Measurements from ENCODE around the gene CYP2W1. TPM values are rescaled to one million over a fixed set of nuclear protein-coding genes. Genes with fewer than 3 reads are reported as not detected.

Gene CYP2W1
- polyA plus RNA-seq, 1 donor (not counting 4 experiments of a cell fraction or from before 2014, with no cell fraction given): 0.05 TPM

DNA sequence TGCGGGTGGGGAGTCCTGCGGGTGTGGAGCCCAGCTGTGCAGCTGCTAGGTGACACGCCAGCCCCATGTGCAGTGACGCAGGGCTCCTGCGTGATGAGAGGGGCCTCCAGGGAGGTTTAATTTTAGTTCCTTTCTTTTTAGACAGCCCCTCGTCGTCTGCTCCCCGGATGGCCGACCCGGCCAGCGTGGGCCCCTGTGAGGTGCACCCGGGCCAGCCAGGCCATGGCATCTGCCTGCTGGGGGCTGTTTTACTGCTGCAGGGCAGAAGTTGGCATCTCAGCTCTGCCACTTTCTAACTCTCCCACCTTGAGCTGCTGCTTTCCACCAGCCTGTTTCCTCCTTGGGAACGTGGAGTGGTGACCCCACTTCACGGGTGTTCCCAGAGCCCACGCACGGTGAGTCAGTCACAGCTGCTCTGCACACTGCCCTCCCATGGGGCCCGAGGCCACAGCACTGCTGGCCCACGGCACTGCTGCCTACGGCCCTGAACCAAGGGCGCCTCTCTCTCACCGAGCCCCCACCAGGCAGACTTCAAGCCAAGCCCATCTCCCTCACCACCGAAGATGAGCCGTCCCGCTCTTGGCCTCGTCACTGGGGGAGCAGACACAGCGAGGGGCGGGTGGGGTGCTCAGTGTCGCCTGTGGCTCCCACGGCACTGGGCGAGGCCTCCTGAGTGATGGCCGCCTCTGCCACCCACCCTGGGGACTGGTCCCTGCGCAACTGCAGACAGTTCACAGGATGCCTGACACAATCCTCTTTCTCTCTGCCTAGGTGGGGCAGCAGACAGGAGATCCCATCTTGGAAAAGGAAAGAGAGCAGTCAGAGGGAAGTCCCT lies 21.3 kb downstream of the CYP2W1 start:
- no peaks in the 10 kb centered on the region for H3K27me3 ChIP-seq (ENCODE audit: control insufficient read depth, extremely low read depth, insufficient read depth, low read length)
- dilution Hi-C loops (cut with MboI; ENCODE audit: extremely low pct_ligation_motif_present, low sequenced_read_pairs): no loop called here
- H3K27ac ChIP-seq (ENCODE audit: control insufficient read depth, insufficient read depth, low read length): no peak overlapping the region
- no peaks in the 10 kb centered on the region for H4K20me1 ChIP-seq (ENCODE audit: control insufficient read depth, extremely low read depth, insufficient read depth, low read length)
- H3K9ac ChIP-seq (ENCODE audit: control insufficient read depth, extremely low read depth, insufficient read depth, low read length): no peak overlapping the region
- H3K4me2 ChIP-seq (ENCODE audit: control insufficient read depth, extremely low read depth, insufficient read depth, low read depth, low read length): no peak overlapping the region
- no peaks in the 10 kb centered on the region for H3K79me2 ChIP-seq (ENCODE audit: control insufficient read depth, insufficient read depth, low read length)
- no peaks in the 10 kb centered on the region for H3K9me3 ChIP-seq (ENCODE audit: control insufficient read depth, low read depth, low read length)
- no peak for DNase-seq (ENCODE audit: low read depth, low spot score)
- H3K4me1 ChIP-seq (ENCODE audit: control insufficient read depth, extremely low read depth, insufficient read depth, low read length): no peaks in the 10 kb centered on the region
- no peak for FAIRE-seq
- TF ChIP-seq EZH2 (IDR thresholded peaks at IDR 0.05; ENCODE audit: low read length): no peak
- TF ChIP-seq, protein P1, sequence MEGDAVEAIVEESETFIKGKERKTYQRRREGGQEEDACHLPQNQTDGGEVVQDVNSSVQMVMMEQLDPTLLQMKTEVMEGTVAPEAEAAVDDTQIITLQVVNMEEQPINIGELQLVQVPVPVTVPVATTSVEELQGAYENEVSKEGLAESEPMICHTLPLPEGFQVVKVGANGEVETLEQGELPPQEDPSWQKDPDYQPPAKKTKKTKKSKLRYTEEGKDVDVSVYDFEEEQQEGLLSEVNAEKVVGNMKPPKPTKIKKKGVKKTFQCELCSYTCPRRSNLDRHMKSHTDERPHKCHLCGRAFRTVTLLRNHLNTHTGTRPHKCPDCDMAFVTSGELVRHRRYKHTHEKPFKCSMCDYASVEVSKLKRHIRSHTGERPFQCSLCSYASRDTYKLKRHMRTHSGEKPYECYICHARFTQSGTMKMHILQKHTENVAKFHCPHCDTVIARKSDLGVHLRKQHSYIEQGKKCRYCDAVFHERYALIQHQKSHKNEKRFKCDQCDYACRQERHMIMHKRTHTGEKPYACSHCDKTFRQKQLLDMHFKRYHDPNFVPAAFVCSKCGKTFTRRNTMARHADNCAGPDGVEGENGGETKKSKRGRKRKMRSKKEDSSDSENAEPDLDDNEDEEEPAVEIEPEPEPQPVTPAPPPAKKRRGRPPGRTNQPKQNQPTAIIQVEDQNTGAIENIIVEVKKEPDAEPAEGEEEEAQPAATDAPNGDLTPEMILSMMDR (optimal IDR thresholded peaks at IDR 0.05 in 1 of 3, IDR thresholded peaks at IDR 0.05 in 1 of 3, conservative IDR thresholded peaks at IDR 0.05 in 1 of 3; ENCODE audit: extremely low read depth in 1 of 3, insufficient read depth in 2 of 3, low read length in 3 of 3): no peak
- H3K36me3 ChIP-seq (ENCODE audit: control insufficient read depth in 2 of 2, extremely low read depth in 1 of 2, insufficient read depth in 2 of 2, low read length in 2 of 2): peaks cover 0 to 2% of the 10 kb centered on the region in 2 experiments
- H2AFZ ChIP-seq (ENCODE audit: control insufficient read depth, low read length): no peak overlapping the region
- H3K4me3 ChIP-seq (ENCODE audit: control insufficient read depth in 2 of 3, extremely low read depth in 1 of 3, insufficient read depth in 2 of 3, low read depth in 1 of 3, low read length in 3 of 3): no peak overlapping the region
- no peaks in the 10 kb centered on the region for H3K9me1 ChIP-seq (ENCODE audit: control insufficient read depth, extremely low read depth, insufficient read depth, low read length)

DNA sequence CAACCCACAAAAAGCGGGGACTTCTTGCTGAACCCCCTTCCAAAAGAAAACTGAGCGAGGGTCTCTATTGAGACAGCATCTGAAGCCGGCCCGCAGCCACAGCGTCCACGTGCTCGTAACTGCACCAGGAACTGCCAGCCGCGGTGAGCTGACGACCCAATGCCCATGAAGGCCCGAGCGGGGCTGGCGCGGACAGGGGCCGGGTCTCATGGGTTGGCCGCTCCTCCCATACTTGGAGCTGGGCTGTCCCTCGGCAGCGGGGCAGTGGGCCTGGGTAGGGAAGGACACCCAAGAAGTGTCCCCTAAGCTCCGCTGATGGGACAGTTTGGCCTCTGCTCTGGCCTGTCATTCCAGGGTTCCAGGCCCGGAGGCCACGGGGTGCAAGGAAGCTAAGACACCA lies 22.3 kb downstream of the CYP2W1 start:
- Histone ChIP-seq H4K20me1 (ENCODE audit: control insufficient read depth, extremely low read depth, insufficient read depth, low read length) (no peaks in the 10 kb centered on the region), H3K27ac (ENCODE audit: control insufficient read depth, insufficient read depth, low read length) (no peak overlapping the region), H3K27me3 (ENCODE audit: control insufficient read depth, extremely low read depth, insufficient read depth, low read length) (no peaks in the 10 kb centered on the region), H3K79me2 (ENCODE audit: control insufficient read depth, insufficient read depth, low read length) (no peaks in the 10 kb centered on the region), H2AFZ (ENCODE audit: control insufficient read depth, low read length) (no peak overlapping the region), H3K9ac (ENCODE audit: control insufficient read depth, extremely low read depth, insufficient read depth, low read length) (no peak overlapping the region), H3K36me3 (ENCODE audit: control insufficient read depth in 2 of 2, extremely low read depth in 1 of 2, insufficient read depth in 2 of 2, low read length in 2 of 2) (peaks cover 0 to 2% of the 10 kb centered on the region in 2 experiments), H3K9me3 (ENCODE audit: control insufficient read depth, low read depth, low read length) (no peaks in the 10 kb centered on the region), H3K4me2 (ENCODE audit: control insufficient read depth, extremely low read depth, insufficient read depth, low read depth, low read length) (no peak overlapping the region), H3K4me3 (ENCODE audit: control insufficient read depth in 2 of 3, extremely low read depth in 1 of 3, insufficient read depth in 2 of 3, low read depth in 1 of 3, low read length in 3 of 3) (no peak overlapping the region), H3K4me1 (ENCODE audit: control insufficient read depth, extremely low read depth, insufficient read depth, low read length) (no peaks in the 10 kb centered on the region), H3K9me1 (ENCODE audit: control insufficient read depth, extremely low read depth, insufficient read depth, low read length) (no peaks in the 10 kb centered on the region)
- dilution Hi-C loops (cut with MboI; ENCODE audit: extremely low pct_ligation_motif_present, low sequenced_read_pairs): no loop called here
- FAIRE-seq (no peak), DNase-seq (ENCODE audit: low read depth, low spot score) (no peak)
- no peak for TF ChIP-seq EZH2 (IDR thresholded peaks at IDR 0.05; ENCODE audit: low read length)
